ENCODE results near the gene EMSY. TPM values are rescaled to one million over a fixed set of nuclear protein-coding genes. Genes with fewer than 3 reads are reported as not detected.
"Not testable (repeated sequence)": the region's sequence is repeated elsewhere in the genome, so short reads cannot be mapped to it uniquely, and the experiment has no call there.

EMSY gene
- total RNA-seq, 1 donor from 2014 or later: 18.7 TPM

- DNase-seq: no peak
- Histone ChIP-seq H3K27ac (replicated peaks) (no peak overlapping the region), H3K36me3 (no peaks in the 10 kb centered on the region), H3K27me3 (ENCODE audit: low read depth) (no peaks in the 10 kb centered on the region), H3K9me3 (replicated peaks) (no peaks in the 10 kb centered on the region), H3K4me3 (no peak overlapping the region), H3K4me1 (no peaks in the 10 kb centered on the region)
- intact Hi-C loops (cut with micrococcal nuclease): no loop called here
- no peak for TF ChIP-seq CTCF (IDR thresholded peaks at IDR 0.05; ENCODE audit: borderline replicate concordance)
Measured at GRCh38 chr11:76568139-76568538, 123.3 kb downstream of the EMSY start.

GRCh38 chr11:76568621-76569020 is 123.8 kb downstream of the EMSY start:
- no peak for TF ChIP-seq CTCF (IDR thresholded peaks at IDR 0.05; ENCODE audit: borderline replicate concordance)
- no peak overlapping the region for H3K4me3 ChIP-seq
- intact Hi-C loops (cut with micrococcal nuclease): no loop called here
- H3K9me3 ChIP-seq (replicated peaks): no peaks in the 10 kb centered on the region
- H3K4me1 ChIP-seq: no peaks in the 10 kb centered on the region
- no peak overlapping the region for H3K27ac ChIP-seq (replicated peaks)
- no peak for DNase-seq
- H3K36me3 ChIP-seq: no peaks in the 10 kb centered on the region
- no peaks in the 10 kb centered on the region for H3K27me3 ChIP-seq (ENCODE audit: low read depth)

GRCh38 chr11:76572181-76572875 is 127.5 kb downstream of the EMSY start:
- H3K9me3 ChIP-seq (replicated peaks); intact Hi-C loops (cut with micrococcal nuclease); H3K36me3 ChIP-seq; H3K4me3 ChIP-seq; H3K27me3 ChIP-seq (ENCODE audit: low read depth); H3K27ac ChIP-seq (replicated peaks); DNase-seq: not testable (repeated sequence)
- peaks cover 15% of the 10 kb centered on the region for H3K4me1 ChIP-seq

- no peaks in the 10 kb centered on the region for H3K36me3 ChIP-seq
- H3K4me1 ChIP-seq: peaks cover 35% of the 10 kb centered on the region
- intact Hi-C loops (cut with micrococcal nuclease): no loop called here
- no peak for TF ChIP-seq CTCF (IDR thresholded peaks at IDR 0.05; ENCODE audit: borderline replicate concordance)
- H3K27me3 ChIP-seq (ENCODE audit: low read depth): no peaks in the 10 kb centered on the region
- no peak for DNase-seq
- no peaks in the 10 kb centered on the region for H3K9me3 ChIP-seq (replicated peaks)
- H3K27ac ChIP-seq (replicated peaks): no peak overlapping the region
- H3K4me3 ChIP-seq: no peak overlapping the region
Measured at GRCh38 chr11:76574406-76574805, 129.6 kb downstream of the EMSY start.

DNA sequence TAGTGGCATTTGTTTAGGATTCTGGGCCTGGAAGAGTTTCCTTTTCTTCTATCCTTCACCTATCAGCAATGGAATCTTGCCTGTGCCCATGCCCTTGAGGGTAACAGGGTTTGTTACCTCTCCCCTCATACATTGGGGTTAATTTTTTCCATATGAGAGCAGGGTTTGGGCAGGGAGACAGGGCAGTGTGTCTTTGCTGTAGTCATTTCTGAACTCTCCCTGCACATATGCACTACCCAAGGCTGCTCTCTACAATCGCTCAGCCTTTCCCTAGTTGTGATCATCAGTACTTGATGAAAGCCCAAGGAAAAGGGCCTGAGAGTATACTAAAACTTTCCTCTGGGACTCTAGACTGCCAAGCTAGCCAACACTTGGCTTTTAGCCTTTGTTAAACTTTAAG is 130.1 kb downstream of the EMSY start:
- Histone ChIP-seq H3K27me3 (ENCODE audit: low read depth) (no peaks in the 10 kb centered on the region), H3K4me1 (peaks cover 40% of the 10 kb centered on the region), H3K36me3 (no peaks in the 10 kb centered on the region), H3K9me3 (replicated peaks) (no peaks in the 10 kb centered on the region), H3K4me3 (no peak overlapping the region), H3K27ac (replicated peaks) (no peak overlapping the region)
- DNase-seq: no peak
- TF ChIP-seq CTCF (IDR thresholded peaks at IDR 0.05; ENCODE audit: borderline replicate concordance): no peak
- intact Hi-C loops (cut with micrococcal nuclease): no loop called here

GRCh38 chr11:76577226-76577920 is 132.6 kb downstream of the EMSY start:
- Histone ChIP-seq H3K4me3 (no peak overlapping the region), H3K9me3 (replicated peaks) (no peaks in the 10 kb centered on the region), H3K36me3 (no peaks in the 10 kb centered on the region), H3K27me3 (ENCODE audit: low read depth) (no peaks in the 10 kb centered on the region), H3K27ac (replicated peaks) (peak overlapping the region; percentile 86), H3K4me1 (peaks cover 47% of the 10 kb centered on the region)
- DNase-seq: peak; percentile 84
- intact Hi-C loops (cut with micrococcal nuclease): no loop called here
- no peak for TF ChIP-seq CTCF (IDR thresholded peaks at IDR 0.05; ENCODE audit: borderline replicate concordance)
